ENCODE results near the gene FGF8. TPM values are rescaled to one million over a fixed set of nuclear protein-coding genes. Genes with fewer than 3 reads are reported as not detected.

Gene FGF8
- total and polyA plus RNA-seq, 2 of the 13 experiments (the other 11 are each of a cell fraction or from before 2014, with no cell fraction given) = not detected

GRCh38 chr10:101768791-101769170, 7.1 kb downstream of the FGF8 start (continued):
- TF ChIP-seq PATZ1 (CRISPR knock-in tag; IDR thresholded peaks at IDR 0.05) (no peak), HNF1A (IDR thresholded peaks at IDR 0.05; ENCODE audit: low read depth) (no peak), HNF1A (CRISPR knock-in tag; IDR thresholded peaks at IDR 0.05; ENCODE audit: borderline replicate concordance) (no peak), JDP2 (CRISPR knock-in tag; IDR thresholded peaks at IDR 0.05; ENCODE audit: borderline replicate concordance) (no peak), POGZ (CRISPR knock-in tag; IDR thresholded peaks at IDR 0.05) (no peak)

GRCh38 chr10:101767966-101768790, 7.7 kb downstream of the FGF8 start:
- Histone ChIP-seq H2AFZ (ENCODE audit: low read length) (no peak overlapping the region), H3K9me3 (ENCODE audit: low read length) (no peaks in the 10 kb centered on the region), H3K4me3 (replicated peaks in 1 of 3; ENCODE audit: insufficient read depth in 1 of 3, low read depth in 2 of 3, low read length in 3 of 3) (no peak overlapping the region), H3K4me1 (ENCODE audit: insufficient read depth, low read length) (no peaks in the 10 kb centered on the region), H3K9ac (ENCODE audit: insufficient read depth, low read depth, low read length) (no peak overlapping the region), H3K79me2 (ENCODE audit: insufficient read depth, low read length) (no peaks in the 10 kb centered on the region), H4K20me1 (ENCODE audit: insufficient read depth, low read length) (no peaks in the 10 kb centered on the region), H3K27me3 (ENCODE audit: control insufficient read depth in 1 of 2, insufficient read depth in 2 of 2, low read length in 2 of 2) (peaks cover 19 to 81% of the 10 kb centered on the region in 2 experiments), H3K36me3 (replicated peaks in 1 of 2; ENCODE audit: control insufficient read depth in 1 of 2, insufficient read depth in 2 of 2, low read length in 2 of 2) (no peaks in the 10 kb centered on the region), H3K4me2 (ENCODE audit: low read depth, low read length) (no peak overlapping the region), H3K27ac (ENCODE audit: extremely low read length, insufficient read depth, low read length) (no peak overlapping the region)
- POLR2A ChIA-PET = no interaction called here
- ATAC-seq (no peak), DNase-seq (ENCODE audit: low spot score) (no peak), FAIRE-seq (no peak)
- 27% methylated on average over 9 of the region's 14 CpGs for WGBS (ENCODE audit: low lambda C conversion rate)
- in situ Hi-C loops (cut with HindIII; ENCODE audit: extremely low pct_ligation_motif_present, low pct_unique_long_range_greater_than_20kb) = no loop called here
- CTCF ChIA-PET (ENCODE audit: low intra/inter-chr PET ratio, low total read pairs) = no interaction called here
- intact Hi-C loops (cut with micrococcal nuclease; ENCODE audit: unreplicated experiment) = no loop called here
- BruUV-seq (replicated peaks) = no TSS peak
- TF ChIP-seq ZBTB4 (CRISPR knock-in tag; IDR thresholded peaks at IDR 0.05; ENCODE audit: borderline replicate concordance) (no peak), PLRG1 (conservative IDR thresholded peaks at IDR 0.05) (no peak), MED13 (CRISPR knock-in tag; IDR thresholded peaks at IDR 0.05) (no peak), ZNF580 (CRISPR knock-in tag; IDR thresholded peaks at IDR 0.05; ENCODE audit: borderline replicate concordance, low read depth) (no peak)
